HEK293 (cell line): ENCODE data around the gene ATE1.

Experiments
- BCL11A ChIP-seq: fragments of 450-650 bp; formaldehyde crosslinking; IDR thresholded peaks from 2 replicates; pipeline ENCODE4 v1.5.1; 2016; ENCODE audit warnings: low read depth, missing biosample characterization, missing genetic modification characterization
- HOXD13 ChIP-seq: sonication (generic); formaldehyde crosslinking; IDR thresholded peaks from 2 replicates; pipeline ENCODE4 v1.8.0; 2022; ENCODE audit warnings: missing genetic modification reagents, borderline replicate concordance
- KLF8 ChIP-seq: fragments of 450-650 bp; formaldehyde crosslinking; IDR thresholded peaks from 2 replicates; pipeline ENCODE4 v1.5.1; 2016; ENCODE audit warnings: missing biosample characterization, missing genetic modification characterization
- WT1 ChIP-seq: fragments of 450-650 bp; formaldehyde crosslinking; IDR thresholded peaks from 2 replicates; pipeline ENCODE4 v1.5.1; 2016; ENCODE audit warnings: missing biosample characterization, missing genetic modification characterization
- ZBTB8A ChIP-seq: fragments of 450-650 bp; formaldehyde crosslinking; IDR thresholded peaks from 2 replicates; pipeline ENCODE4 v1.5.1; 2016; ENCODE audit warnings: missing biosample characterization, missing genetic modification characterization
- ZNF112 ChIP-seq: fragments of 450-650 bp; formaldehyde crosslinking; IDR thresholded peaks from 2 replicates; pipeline ENCODE4 v1.5.0; 2017; ENCODE audit warnings: missing biosample characterization, missing genetic modification characterization
- ZNF114 ChIP-seq: fragments of 450-650 bp; formaldehyde crosslinking; IDR thresholded peaks from 2 replicates; pipeline ENCODE4 v1.5.0; 2017; ENCODE audit warnings: missing biosample characterization, missing genetic modification characterization
- ZNF146 ChIP-seq: fragments of 450-650 bp; formaldehyde crosslinking; IDR thresholded peaks from 2 replicates; pipeline ENCODE4 v1.5.1; 2016; ENCODE audit warnings: missing biosample characterization, missing genetic modification characterization
- ZNF223 ChIP-seq: fragments of 450-650 bp; formaldehyde crosslinking; IDR thresholded peaks from 2 replicates; pipeline ENCODE4 v1.5.1; 2016; ENCODE audit warnings: missing biosample characterization, missing genetic modification characterization
- ZNF324 ChIP-seq: fragments of 450-650 bp; formaldehyde crosslinking; IDR thresholded peaks from 2 replicates; pipeline ENCODE4 v1.5.1; 2016; ENCODE audit warnings: missing biosample characterization, missing genetic modification characterization
- ZNF629 ChIP-seq: fragments of 450-650 bp; formaldehyde crosslinking; IDR thresholded peaks from 2 replicates; pipeline ENCODE4 v1.5.1; 2017; ENCODE audit warnings: missing biosample characterization, missing genetic modification characterization
- ZNF670 ChIP-seq: fragments of 450-650 bp; formaldehyde crosslinking; IDR thresholded peaks from 2 replicates; pipeline ENCODE4 v1.5.1; 2016; ENCODE audit warnings: missing biosample characterization, missing genetic modification characterization, low read depth
- ZXDB ChIP-seq: fragments of 450-650 bp; formaldehyde crosslinking; IDR thresholded peaks from 2 replicates; pipeline ENCODE4 v1.5.1; 2016; ENCODE audit warnings: missing biosample characterization, missing genetic modification characterization
- TF ChIP-seq, protein P1 (sequence below): fragments of 450-650 bp; formaldehyde crosslinking; IDR thresholded peaks from 2 replicates; pipeline ENCODE4 v1.5.1; 2016; ENCODE audit warnings: missing biosample characterization, missing genetic modification characterization
- TF ChIP-seq, protein P2 (sequence below): fragments of 450-650 bp; formaldehyde crosslinking; IDR thresholded peaks from 2 replicates; pipeline ENCODE4 v1.5.1; 2016; ENCODE audit warnings: missing biosample characterization, missing genetic modification characterization
- TF ChIP-seq, protein P3 (sequence below): fragments of 450-650 bp; formaldehyde crosslinking; IDR thresholded peaks from 2 replicates; pipeline ENCODE4 v1.5.1; 2017; ENCODE audit warnings: missing biosample characterization, missing genetic modification characterization
- TF ChIP-seq, protein P4 (sequence below): fragments of 450-650 bp; IDR thresholded peaks from 2 replicates; pipeline ENCODE4 v1.5.1; 2018; ENCODE audit warnings: missing biosample characterization, mild to moderate bottlenecking, missing genetic modification characterization
- TF ChIP-seq, protein P5 (sequence below): fragments of 450-650 bp; formaldehyde crosslinking; IDR thresholded peaks from 2 replicates; pipeline ENCODE4 v1.5.1; 2016; ENCODE audit warnings: missing biosample characterization, missing genetic modification characterization
- TF ChIP-seq, protein P6 (sequence below): fragments of 450-650 bp; formaldehyde crosslinking; IDR thresholded peaks from 2 replicates; pipeline ENCODE4 v1.5.1; 2016; ENCODE audit warnings: missing biosample characterization, missing genetic modification characterization
- TF ChIP-seq, protein P7 (sequence below): fragments of 450-650 bp; formaldehyde crosslinking; IDR thresholded peaks from 2 replicates; pipeline ENCODE4 v1.5.1; 2016; ENCODE audit warnings: missing biosample characterization, missing genetic modification characterization, low read depth
- TF ChIP-seq, protein P8 (sequence below): fragments of 450-650 bp; formaldehyde crosslinking; IDR thresholded peaks from 2 replicates; pipeline ENCODE4 v1.5.1; 2016; ENCODE audit warnings: missing biosample characterization, missing genetic modification characterization, borderline replicate concordance

The ATE1 gene

DNA sequence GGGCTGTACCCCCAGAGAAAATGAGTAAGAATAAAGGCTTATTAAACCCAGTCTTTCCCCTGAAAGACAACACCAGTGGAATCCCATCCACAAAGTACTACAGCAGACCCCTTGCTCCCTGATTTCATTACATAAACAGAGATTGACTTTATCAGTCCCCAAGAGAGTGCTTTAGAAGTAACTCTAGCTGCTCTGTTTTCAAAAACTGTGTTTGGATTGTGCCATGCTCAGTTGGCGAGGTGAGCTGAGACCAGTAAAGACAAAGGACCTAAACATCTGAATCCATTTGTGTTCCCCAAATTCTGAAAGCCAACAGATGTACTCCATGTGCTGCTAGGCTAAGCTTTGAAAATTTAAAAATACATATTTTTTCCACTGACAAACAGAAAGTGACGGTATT, 127.0 kb downstream of the ATE1 start (continued):
- TF ChIP-seq, protein P1, sequence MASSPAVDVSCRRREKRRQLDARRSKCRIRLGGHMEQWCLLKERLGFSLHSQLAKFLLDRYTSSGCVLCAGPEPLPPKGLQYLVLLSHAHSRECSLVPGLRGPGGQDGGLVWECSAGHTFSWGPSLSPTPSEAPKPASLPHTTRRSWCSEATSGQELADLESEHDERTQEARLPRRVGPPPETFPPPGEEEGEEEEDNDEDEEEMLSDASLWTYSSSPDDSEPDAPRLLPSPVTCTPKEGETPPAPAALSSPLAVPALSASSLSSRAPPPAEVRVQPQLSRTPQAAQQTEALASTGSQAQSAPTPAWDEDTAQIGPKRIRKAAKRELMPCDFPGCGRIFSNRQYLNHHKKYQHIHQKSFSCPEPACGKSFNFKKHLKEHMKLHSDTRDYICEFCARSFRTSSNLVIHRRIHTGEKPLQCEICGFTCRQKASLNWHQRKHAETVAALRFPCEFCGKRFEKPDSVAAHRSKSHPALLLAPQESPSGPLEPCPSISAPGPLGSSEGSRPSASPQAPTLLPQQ (tag by site-specific recombination): no peak
- TF ChIP-seq BCL11A (tag by site-specific recombination) (no peak), ZNF112 (tag by site-specific recombination) (no peak), WT1 (tag by site-specific recombination) (no peak), ZNF324 (tag by site-specific recombination) (no peak), ZBTB8A (tag by site-specific recombination) (0 out of 2 replicates have a peak, but pooled peaks have one; percentile 25), KLF8 (no peak), ZNF629 (0 out of 2 replicates have a peak, but pooled peaks have one; percentile 24), ZNF670 (tag by site-specific recombination) (no peak), HOXD13 (no peak), ZNF223 (tag by site-specific recombination) (no peak), ZNF114 (tag by site-specific recombination) (no peak), ZXDB (tag by site-specific recombination) (peak; percentile 60), ZNF146 (tag by site-specific recombination) (no peak)
- TF ChIP-seq, protein P2, sequence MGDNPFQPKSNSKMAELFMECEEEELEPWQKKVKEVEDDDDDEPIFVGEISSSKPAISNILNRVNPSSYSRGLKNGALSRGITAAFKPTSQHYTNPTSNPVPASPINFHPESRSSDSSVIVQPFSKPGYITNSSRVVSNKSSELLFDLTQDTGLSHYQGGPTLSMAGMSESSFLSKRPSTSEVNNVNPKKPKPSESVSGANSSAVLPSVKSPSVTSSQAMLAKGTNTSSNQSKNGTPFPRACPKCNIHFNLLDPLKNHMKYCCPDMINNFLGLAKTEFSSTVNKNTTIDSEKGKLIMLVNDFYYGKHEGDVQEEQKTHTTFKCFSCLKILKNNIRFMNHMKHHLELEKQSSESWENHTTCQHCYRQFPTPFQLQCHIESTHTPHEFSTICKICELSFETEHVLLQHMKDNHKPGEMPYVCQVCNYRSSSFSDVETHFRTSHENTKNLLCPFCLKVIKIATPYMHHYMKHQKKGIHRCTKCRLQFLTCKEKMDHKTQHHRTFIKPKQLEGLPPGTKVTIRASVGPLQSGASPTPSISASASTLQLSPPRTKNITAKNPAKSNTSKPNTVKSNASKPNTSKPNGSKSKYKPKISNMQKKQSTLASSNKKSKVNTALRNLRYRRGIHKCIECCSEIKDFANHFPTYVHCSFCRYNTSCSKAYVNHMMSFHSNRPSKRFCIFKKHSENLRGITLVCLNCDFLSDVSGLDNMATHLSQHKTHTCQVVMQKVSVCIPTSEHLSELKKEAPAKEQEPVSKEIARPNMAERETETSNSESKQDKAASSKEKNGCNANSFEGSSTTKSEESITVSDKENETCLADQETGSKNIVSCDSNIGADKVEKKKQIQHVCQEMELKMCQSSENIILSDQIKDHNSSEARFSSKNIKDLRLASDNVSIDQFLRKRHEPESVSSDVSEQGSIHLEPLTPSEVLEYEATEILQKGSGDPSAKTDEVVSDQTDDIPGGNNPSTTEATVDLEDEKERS (tag by site-specific recombination): no peak
- TF ChIP-seq, protein P3, sequence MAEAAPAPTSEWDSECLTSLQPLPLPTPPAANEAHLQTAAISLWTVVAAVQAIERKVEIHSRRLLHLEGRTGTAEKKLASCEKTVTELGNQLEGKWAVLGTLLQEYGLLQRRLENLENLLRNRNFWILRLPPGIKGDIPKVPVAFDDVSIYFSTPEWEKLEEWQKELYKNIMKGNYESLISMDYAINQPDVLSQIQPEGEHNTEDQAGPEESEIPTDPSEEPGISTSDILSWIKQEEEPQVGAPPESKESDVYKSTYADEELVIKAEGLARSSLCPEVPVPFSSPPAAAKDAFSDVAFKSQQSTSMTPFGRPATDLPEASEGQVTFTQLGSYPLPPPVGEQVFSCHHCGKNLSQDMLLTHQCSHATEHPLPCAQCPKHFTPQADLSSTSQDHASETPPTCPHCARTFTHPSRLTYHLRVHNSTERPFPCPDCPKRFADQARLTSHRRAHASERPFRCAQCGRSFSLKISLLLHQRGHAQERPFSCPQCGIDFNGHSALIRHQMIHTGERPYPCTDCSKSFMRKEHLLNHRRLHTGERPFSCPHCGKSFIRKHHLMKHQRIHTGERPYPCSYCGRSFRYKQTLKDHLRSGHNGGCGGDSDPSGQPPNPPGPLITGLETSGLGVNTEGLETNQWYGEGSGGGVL (tag by site-specific recombination): no peak
- TF ChIP-seq, protein P4, sequence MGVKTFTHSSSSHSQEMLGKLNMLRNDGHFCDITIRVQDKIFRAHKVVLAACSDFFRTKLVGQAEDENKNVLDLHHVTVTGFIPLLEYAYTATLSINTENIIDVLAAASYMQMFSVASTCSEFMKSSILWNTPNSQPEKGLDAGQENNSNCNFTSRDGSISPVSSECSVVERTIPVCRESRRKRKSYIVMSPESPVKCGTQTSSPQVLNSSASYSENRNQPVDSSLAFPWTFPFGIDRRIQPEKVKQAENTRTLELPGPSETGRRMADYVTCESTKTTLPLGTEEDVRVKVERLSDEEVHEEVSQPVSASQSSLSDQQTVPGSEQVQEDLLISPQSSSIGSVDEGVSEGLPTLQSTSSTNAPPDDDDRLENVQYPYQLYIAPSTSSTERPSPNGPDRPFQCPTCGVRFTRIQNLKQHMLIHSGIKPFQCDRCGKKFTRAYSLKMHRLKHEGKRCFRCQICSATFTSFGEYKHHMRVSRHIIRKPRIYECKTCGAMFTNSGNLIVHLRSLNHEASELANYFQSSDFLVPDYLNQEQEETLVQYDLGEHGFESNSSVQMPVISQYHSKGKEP (tag by site-specific recombination): 0 out of 2 replicates have a peak, but pooled peaks have one; percentile 25
- TF ChIP-seq, protein P5, sequence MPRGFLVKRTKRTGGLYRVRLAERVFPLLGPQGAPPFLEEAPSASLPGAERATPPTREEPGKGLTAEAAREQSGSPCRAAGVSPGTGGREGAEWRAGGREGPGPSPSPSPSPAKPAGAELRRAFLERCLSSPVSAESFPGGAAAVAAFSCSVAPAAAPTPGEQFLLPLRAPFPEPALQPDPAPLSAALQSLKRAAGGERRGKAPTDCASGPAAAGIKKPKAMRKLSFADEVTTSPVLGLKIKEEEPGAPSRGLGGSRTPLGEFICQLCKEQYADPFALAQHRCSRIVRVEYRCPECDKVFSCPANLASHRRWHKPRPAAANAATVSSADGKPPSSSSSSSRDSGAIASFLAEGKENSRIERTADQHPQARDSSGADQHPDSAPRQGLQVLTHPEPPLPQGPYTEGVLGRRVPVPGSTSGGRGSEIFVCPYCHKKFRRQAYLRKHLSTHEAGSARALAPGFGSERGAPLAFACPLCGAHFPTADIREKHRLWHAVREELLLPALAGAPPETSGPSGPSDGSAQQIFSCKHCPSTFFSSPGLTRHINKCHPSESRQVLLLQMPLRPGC (tag by site-specific recombination): peak; percentile 78; the same call in 1 of the 2 replicates
- TF ChIP-seq, protein P6, sequence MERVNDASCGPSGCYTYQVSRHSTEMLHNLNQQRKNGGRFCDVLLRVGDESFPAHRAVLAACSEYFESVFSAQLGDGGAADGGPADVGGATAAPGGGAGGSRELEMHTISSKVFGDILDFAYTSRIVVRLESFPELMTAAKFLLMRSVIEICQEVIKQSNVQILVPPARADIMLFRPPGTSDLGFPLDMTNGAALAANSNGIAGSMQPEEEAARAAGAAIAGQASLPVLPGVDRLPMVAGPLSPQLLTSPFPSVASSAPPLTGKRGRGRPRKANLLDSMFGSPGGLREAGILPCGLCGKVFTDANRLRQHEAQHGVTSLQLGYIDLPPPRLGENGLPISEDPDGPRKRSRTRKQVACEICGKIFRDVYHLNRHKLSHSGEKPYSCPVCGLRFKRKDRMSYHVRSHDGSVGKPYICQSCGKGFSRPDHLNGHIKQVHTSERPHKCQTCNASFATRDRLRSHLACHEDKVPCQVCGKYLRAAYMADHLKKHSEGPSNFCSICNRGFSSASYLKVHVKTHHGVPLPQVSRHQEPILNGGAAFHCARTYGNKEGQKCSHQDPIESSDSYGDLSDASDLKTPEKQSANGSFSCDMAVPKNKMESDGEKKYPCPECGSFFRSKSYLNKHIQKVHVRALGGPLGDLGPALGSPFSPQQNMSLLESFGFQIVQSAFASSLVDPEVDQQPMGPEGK (tag by site-specific recombination): no peak; the same call in 1 of the 2 replicates
- TF ChIP-seq, protein P7, sequence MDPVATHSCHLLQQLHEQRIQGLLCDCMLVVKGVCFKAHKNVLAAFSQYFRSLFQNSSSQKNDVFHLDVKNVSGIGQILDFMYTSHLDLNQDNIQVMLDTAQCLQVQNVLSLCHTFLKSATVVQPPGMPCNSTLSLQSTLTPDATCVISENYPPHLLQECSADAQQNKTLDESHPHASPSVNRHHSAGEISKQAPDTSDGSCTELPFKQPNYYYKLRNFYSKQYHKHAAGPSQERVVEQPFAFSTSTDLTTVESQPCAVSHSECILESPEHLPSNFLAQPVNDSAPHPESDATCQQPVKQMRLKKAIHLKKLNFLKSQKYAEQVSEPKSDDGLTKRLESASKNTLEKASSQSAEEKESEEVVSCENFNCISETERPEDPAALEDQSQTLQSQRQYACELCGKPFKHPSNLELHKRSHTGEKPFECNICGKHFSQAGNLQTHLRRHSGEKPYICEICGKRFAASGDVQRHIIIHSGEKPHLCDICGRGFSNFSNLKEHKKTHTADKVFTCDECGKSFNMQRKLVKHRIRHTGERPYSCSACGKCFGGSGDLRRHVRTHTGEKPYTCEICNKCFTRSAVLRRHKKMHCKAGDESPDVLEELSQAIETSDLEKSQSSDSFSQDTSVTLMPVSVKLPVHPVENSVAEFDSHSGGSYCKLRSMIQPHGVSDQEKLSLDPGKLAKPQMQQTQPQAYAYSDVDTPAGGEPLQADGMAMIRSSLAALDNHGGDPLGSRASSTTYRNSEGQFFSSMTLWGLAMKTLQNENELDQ: no peak
- TF ChIP-seq, protein P8, sequence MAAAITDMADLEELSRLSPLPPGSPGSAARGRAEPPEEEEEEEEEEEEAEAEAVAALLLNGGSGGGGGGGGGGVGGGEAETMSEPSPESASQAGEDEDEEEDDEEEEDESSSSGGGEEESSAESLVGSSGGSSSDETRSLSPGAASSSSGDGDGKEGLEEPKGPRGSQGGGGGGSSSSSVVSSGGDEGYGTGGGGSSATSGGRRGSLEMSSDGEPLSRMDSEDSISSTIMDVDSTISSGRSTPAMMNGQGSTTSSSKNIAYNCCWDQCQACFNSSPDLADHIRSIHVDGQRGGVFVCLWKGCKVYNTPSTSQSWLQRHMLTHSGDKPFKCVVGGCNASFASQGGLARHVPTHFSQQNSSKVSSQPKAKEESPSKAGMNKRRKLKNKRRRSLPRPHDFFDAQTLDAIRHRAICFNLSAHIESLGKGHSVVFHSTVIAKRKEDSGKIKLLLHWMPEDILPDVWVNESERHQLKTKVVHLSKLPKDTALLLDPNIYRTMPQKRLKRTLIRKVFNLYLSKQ (tag by site-specific recombination): no peak
